H1 (cell line): ENCODE results near the gene GALNT12.

Experiments used
- CEBPB ChIP-seq: IDR thresholded peaks from 2 replicates; pipeline ENCODE4 v1.6.1; 2012; ENCODE audit warnings: low read depth, low read length
- CTCF ChIP-seq, 3 experiments: IDR thresholded peaks; 1 replicate in 2 of 3; 2 replicates in 1 of 3; pipeline versions ENCODE4 v1.5.1 to v1.6.1; 2011; ENCODE audit warnings: low read length in 3 of 3, mild to moderate bottlenecking in 3 of 3, inconsistent platforms in 2 of 3, low read depth in 1 of 3, moderate library complexity in 1 of 3; ENCODE audit not compliant: insufficient read depth in 1 of 3; ENCODE audit errors: control extremely low read depth in 1 of 3
- NRF1 ChIP-seq: IDR thresholded peaks from 2 replicates; pipeline ENCODE4 v1.6.1; 2011; ENCODE audit warnings: mild to moderate bottlenecking, low read depth, low read length, improper control_type of control experiment
- SRF ChIP-seq: IDR thresholded peaks from 2 replicates; pipeline ENCODE4 v1.6.1; 2011; ENCODE audit warnings: mild to moderate bottlenecking, low read depth, low read length, moderate library complexity
- TF ChIP-seq, protein P1 (sequence below): IDR thresholded peaks from 2 replicates; pipeline ENCODE4 v1.6.1; 2012; ENCODE audit warnings: inconsistent platforms

DNA sequence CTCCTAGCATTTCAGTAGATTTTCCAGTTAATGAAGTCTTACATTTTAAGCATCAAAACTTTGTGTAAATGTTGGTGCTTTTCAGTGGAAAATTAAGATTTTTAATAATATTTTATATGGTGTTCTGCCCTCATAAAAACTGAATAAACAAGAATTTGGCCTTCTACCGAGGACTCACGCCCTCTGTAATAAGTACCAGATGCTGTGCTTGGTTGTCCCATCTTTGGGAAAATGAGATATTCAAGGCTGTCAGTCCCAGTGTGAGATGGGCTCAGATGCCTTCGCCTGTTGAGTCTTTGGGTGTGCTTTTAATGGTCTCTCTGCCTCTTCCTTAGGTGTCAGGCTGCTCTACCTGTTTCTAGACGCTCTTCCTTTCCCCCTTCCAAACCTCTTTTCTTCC lies 28.7 kb downstream of the GALNT12 start:
- TF ChIP-seq NRF1: no peak
- TF ChIP-seq CTCF (IDR thresholded peaks at IDR 0.05; ENCODE audit: control extremely low read depth in 1 of 3, insufficient read depth in 1 of 3, low read depth in 1 of 3, low read length in 3 of 3): no peak
- TF ChIP-seq, protein P1, sequence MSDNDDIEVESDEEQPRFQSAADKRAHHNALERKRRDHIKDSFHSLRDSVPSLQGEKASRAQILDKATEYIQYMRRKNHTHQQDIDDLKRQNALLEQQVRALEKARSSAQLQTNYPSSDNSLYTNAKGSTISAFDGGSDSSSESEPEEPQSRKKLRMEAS: no peak
- no peak for TF ChIP-seq SRF
- no peak for TF ChIP-seq CEBPB
